AG10803 (cell line): ENCODE data around the gene RHOF.

ENCODE experiments used
- DNase-seq: peaks from one replicate; pipeline ENCODE4 v3.0.0; 2010; ENCODE audit warnings: low read depth
- H3K4me3 ChIP-seq: 2 replicates; pipeline ENCODE4 v1.5.1; 2011; ENCODE audit warnings: mild to moderate bottlenecking, low read length, control low read depth
- CTCF ChIP-seq: conservative IDR thresholded peaks from 2 replicates; pipeline ENCODE4 v1.5.1; 2011; ENCODE audit warnings: mild to moderate bottlenecking, low read length, control low read depth, inconsistent platforms

Gene RHOF

GRCh38 chr12:121793440-121793837 lies at the start of gene RHOF:
Gene RHOF, minus strand, starts transcription at chr12:121793688. Its CDS starts 55 bp downstream, at chr12:121793633.
- no peak for DNase-seq
- H3K4me3 ChIP-seq: peak within 1 kb of the TSS; percentile 61
- TF ChIP-seq CTCF: no peak

- DNase-seq: no peak
- TF ChIP-seq CTCF: no peak
- peak overlapping the region; percentile 75 for H3K4me3 ChIP-seq
Measured at GRCh38 chr12:121839993-121840761, 46.7 kb upstream of the RHOF start.

GRCh38 chr12:121839106-121839992 lies 45.9 kb upstream of the RHOF start:
- peak; percentile 95 for DNase-seq
- H3K4me3 ChIP-seq: peak overlapping the region; percentile 75
- TF ChIP-seq CTCF: peak; percentile 46

GRCh38 chr12:121838126-121838525 lies 44.6 kb upstream of the RHOF start:
- TF ChIP-seq CTCF: no peak

GRCh38 chr12:121837680-121838079 lies 44.2 kb upstream of the RHOF start:
- DNase-seq: no peak
- H3K4me3 ChIP-seq: no peak overlapping the region
- TF ChIP-seq CTCF: peak; percentile 9; the same call in 1 of the 2 replicates

More at GRCh38 chr12:121838126-121838525, 44.6 kb upstream of the RHOF start:
- no peak overlapping the region for H3K4me3 ChIP-seq
- DNase-seq: no peak

- no peak overlapping the region for H3K4me3 ChIP-seq
- TF ChIP-seq CTCF: no peak
- no peak for DNase-seq
Measured at GRCh38 chr12:121831571-121832245, 38.2 kb upstream of the RHOF start.
